OCI-LY1 (cell line): ENCODE data around the gene RGS7BP.

Source experiments
- H2AFZ ChIP-seq: fragments of 200-600 bp; sonication (generic), shearing (Covaris generic); 2 replicates; pipeline ENCODE4 v1.6.0; 2014; ENCODE audit warnings: antibody characterized with exemption, mild to moderate bottlenecking, low read length
- H3F3A ChIP-seq: fragments of 200-600 bp; sonication (generic), shearing (Covaris generic); 2 replicates; pipeline ENCODE4 v1.6.0; 2014; ENCODE audit warnings: mild to moderate bottlenecking, antibody characterized with exemption, low read length, moderate library complexity; ENCODE audit not compliant: insufficient read depth
- H3K27ac ChIP-seq: fragments of 200-600 bp; sonication (generic); 2 replicates; pipeline ENCODE4 v1.5.1; 2014; ENCODE audit warnings: low read length, mixed run types, mild to moderate bottlenecking, low read depth; ENCODE audit not compliant: poor library complexity, severe bottlenecking
- H3K27me3 ChIP-seq: fragments of 200-600 bp; sonication (generic); 2 replicates; pipeline ENCODE4 v1.6.0; 2014; ENCODE audit warnings: antibody characterized with exemption, mild to moderate bottlenecking, low read length, moderate library complexity; ENCODE audit not compliant: insufficient read depth
- H3K36me3 ChIP-seq: fragments of 200-600 bp; sonication (generic); 2 replicates; pipeline ENCODE4 v1.6.1; 2014; ENCODE audit warnings: mild to moderate bottlenecking, antibody characterized with exemption, low read length, moderate library complexity, mixed read lengths; ENCODE audit not compliant: insufficient read depth
- H3K4me1 ChIP-seq: fragments of 200-600 bp; sonication (generic); 2 replicates; pipeline ENCODE4 v1.5.1; 2014; ENCODE audit warnings: mild to moderate bottlenecking, low read length, moderate library complexity; ENCODE audit not compliant: insufficient read depth, severe bottlenecking
- H3K4me2 ChIP-seq: fragments of 200-600 bp; sonication (generic), shearing (Covaris generic); 2 replicates; pipeline ENCODE4 v1.6.1; 2014; ENCODE audit warnings: low read length
- H3K4me3 ChIP-seq: fragments of 200-600 bp; sonication (generic); 2 replicates; pipeline ENCODE4 v1.5.1; 2014; ENCODE audit warnings: low read length, low read depth, mild to moderate bottlenecking, mixed read lengths; ENCODE audit not compliant: poor library complexity, severe bottlenecking
- H3K79me2 ChIP-seq: fragments of 200-600 bp; shearing (Covaris generic); 2 replicates; pipeline ENCODE4 v1.6.1; 2016; ENCODE audit warnings: mixed run types, low read length, mixed read lengths; ENCODE audit not compliant: insufficient read depth
- H3K9ac ChIP-seq: fragments of 200-600 bp; sonication (generic), shearing (Covaris generic); 2 replicates; pipeline ENCODE4 v1.6.1; 2014; ENCODE audit warnings: mild to moderate bottlenecking, low read length, mixed read lengths
- H3K9me2 ChIP-seq: fragments of 200-600 bp; sonication (generic), shearing (Covaris generic); 2 replicates; pipeline ENCODE4 v1.6.1; 2014; ENCODE audit warnings: low read depth, mild to moderate bottlenecking, low read length, mixed read lengths
- H3K9me3 ChIP-seq: fragments of 200-600 bp; shearing (Covaris generic); 2 replicates; pipeline ENCODE4 v1.6.1; 2014; ENCODE audit warnings: low read length, mixed read lengths
- H4K20me1 ChIP-seq: fragments of 200-600 bp; sonication (generic), shearing (Covaris generic); 2 replicates; pipeline ENCODE4 v1.6.0; 2016; ENCODE audit warnings: mild to moderate bottlenecking, low read length; ENCODE audit not compliant: insufficient read depth
- CTCF ChIP-seq: fragments of 200-600 bp; sonication (generic), shearing (Covaris generic); IDR thresholded peaks from 2 replicates; pipeline ENCODE4 v1.5.1; 2017; ENCODE audit warnings: mild to moderate bottlenecking, antibody characterized with exemption, low read length, moderate library complexity, mixed read lengths
- EZH2 ChIP-seq: fragments of 200-600 bp; sonication (generic), shearing (Covaris generic); IDR thresholded peaks from 2 replicates; pipeline ENCODE4 v1.8.0; 2017; ENCODE audit warnings: borderline replicate concordance, mixed run types, mild to moderate bottlenecking, antibody characterized with exemption, low read length, moderate library complexity, mixed read lengths

The RGS7BP gene

DNA sequence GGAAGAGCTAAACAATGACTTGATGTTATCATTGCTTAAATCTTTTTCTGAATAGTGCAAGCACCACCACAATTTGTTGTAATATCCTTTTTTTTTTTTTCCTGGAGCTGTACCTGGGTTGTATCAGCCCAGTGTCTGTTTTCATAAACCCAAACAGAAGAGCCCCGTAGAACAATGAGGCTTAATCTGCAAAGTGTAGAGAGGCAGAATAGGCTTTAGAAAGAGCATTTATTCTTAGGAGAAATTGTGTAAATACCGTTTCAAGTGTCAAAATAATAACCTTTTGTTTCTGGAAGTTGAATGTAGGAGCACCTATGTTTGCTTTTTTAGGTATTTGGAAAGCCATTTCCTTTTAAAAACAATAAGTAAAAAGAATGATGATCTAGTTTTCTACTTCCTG, 26.4 kb downstream of the RGS7BP start:
- Histone ChIP-seq H2AFZ (no peak overlapping the region), H3K27ac (no peak overlapping the region), H3K9me2 (no peaks in the 10 kb centered on the region), H3K9me3 (no peaks in the 10 kb centered on the region), H3K4me3 (no peak overlapping the region), H3K4me2 (no peak overlapping the region), H3F3A (no peaks in the 10 kb centered on the region), H4K20me1 (no peaks in the 10 kb centered on the region), H3K79me2 (no peaks in the 10 kb centered on the region), H3K27me3 (no peaks in the 10 kb centered on the region), H3K9ac (no peak overlapping the region), H3K36me3 (no peaks in the 10 kb centered on the region), H3K4me1 (no peaks in the 10 kb centered on the region)
- TF ChIP-seq EZH2 (no peak), CTCF (no peak)

DNA sequence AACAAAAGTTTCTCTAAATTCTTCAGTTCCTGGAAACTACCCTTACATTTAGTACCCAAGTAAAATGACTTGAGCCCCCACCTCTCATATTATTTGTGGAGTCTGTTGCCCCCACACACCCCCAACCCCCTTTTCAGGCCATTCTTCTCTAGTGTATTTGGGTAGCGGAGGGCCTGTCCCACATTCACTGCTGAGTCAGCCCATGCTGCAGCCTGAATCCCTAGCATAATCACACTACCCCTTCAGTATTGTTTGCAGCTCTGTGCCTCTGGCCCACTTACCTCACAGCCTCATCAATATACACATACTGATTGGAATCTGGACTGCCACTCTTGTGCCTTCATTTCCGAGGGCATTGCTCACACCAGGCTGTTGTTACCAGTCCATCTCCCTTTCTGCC, 26.8 kb downstream of the RGS7BP start:
- Histone ChIP-seq H3K4me1 (no peaks in the 10 kb centered on the region), H3K4me3 (no peak overlapping the region), H2AFZ (no peak overlapping the region)

GRCh38 chr5:64534033-64534432, 28.2 kb downstream of the RGS7BP start:
- Histone ChIP-seq H2AFZ (no peak overlapping the region), H3K9me3 (no peaks in the 10 kb centered on the region), H3K27ac (no peak overlapping the region), H3K36me3 (no peaks in the 10 kb centered on the region), H3K4me1 (no peaks in the 10 kb centered on the region), H3K4me2 (no peak overlapping the region), H3K4me3 (no peak overlapping the region), H3K27me3 (no peaks in the 10 kb centered on the region), H4K20me1 (no peaks in the 10 kb centered on the region), H3K9me2 (no peaks in the 10 kb centered on the region), H3F3A (no peaks in the 10 kb centered on the region), H3K9ac (no peak overlapping the region), H3K79me2 (no peaks in the 10 kb centered on the region)
- TF ChIP-seq CTCF (no peak), EZH2 (no peak)

More for the DNA sequence above, 26.8 kb downstream of the RGS7BP start:
- Histone ChIP-seq H3K79me2 (no peaks in the 10 kb centered on the region), H3F3A (no peaks in the 10 kb centered on the region), H3K4me2 (no peak overlapping the region), H3K36me3 (no peaks in the 10 kb centered on the region), H3K9me2 (no peaks in the 10 kb centered on the region), H3K9me3 (no peaks in the 10 kb centered on the region), H3K27ac (no peak overlapping the region), H3K9ac (no peak overlapping the region), H3K27me3 (no peaks in the 10 kb centered on the region), H4K20me1 (no peaks in the 10 kb centered on the region)
- TF ChIP-seq EZH2 (no peak), CTCF (no peak)
